Erythroblast (primary cell): ENCODE results near the gene CTNNAL1.

ENCODE experiments used
- GATA1 ChIP-seq: IDR thresholded peaks from 2 replicates; pipeline ENCODE4 v1.6.1; 2011; ENCODE audit warnings: low read depth, mild to moderate bottlenecking, control low read depth, low read length, moderate library complexity
- POLR2A ChIP-seq: IDR thresholded peaks from 2 replicates; pipeline ENCODE4 v1.6.1; 2011; ENCODE audit warnings: mild to moderate bottlenecking, low read length

- peak; percentile 62 for TF ChIP-seq POLR2A
- no peak for TF ChIP-seq GATA1
Observed at GRCh38 chr9:109012876-109013678, at the start of gene CTNNAL1.
